HG02885 (cell line): Measurements from ENCODE around the gene CSTPP1.

Experiments used
- ATAC-seq: cut with Tn5 transposase; IDR thresholded peaks from one replicate; pipeline ENCODE4 v1.9.1; 2021; ENCODE audit warnings: mild to moderate bottlenecking; ENCODE audit not compliant: unreplicated experiment, poor library complexity

The CSTPP1 gene

GRCh38 chr11:47152126-47152952 is 215.8 kb downstream of the CSTPP1 start:
- ATAC-seq: no peak

- ATAC-seq: peak; percentile 69
Measured at GRCh38 chr11:47152953-47153950, 216.7 kb downstream of the CSTPP1 start.

- no peak for ATAC-seq
Measured at GRCh38 chr11:47154616-47155570, 218.3 kb downstream of the CSTPP1 start.

- ATAC-seq: no peak
Measured at GRCh38 chr11:47155879-47156278, 219.3 kb downstream of the CSTPP1 start.

- ATAC-seq: no peak
Measured at GRCh38 chr11:47156333-47156732, 219.8 kb downstream of the CSTPP1 start.

GRCh38 chr11:47156951-47157350 is 220.4 kb downstream of the CSTPP1 start:
- no peak for ATAC-seq

- ATAC-seq: no peak
Measured at GRCh38 chr11:47157805-47158204, 221.2 kb downstream of the CSTPP1 start.

GRCh38 chr11:47158242-47158641 is 221.7 kb downstream of the CSTPP1 start:
- no peak for ATAC-seq

- ATAC-seq: no peak
Measured at GRCh38 chr11:47160753-47161133, 224.2 kb downstream of the CSTPP1 start.

GRCh38 chr11:47161134-47161854 is 224.7 kb downstream of the CSTPP1 start:
- peak; percentile 62 for ATAC-seq

- no peak for ATAC-seq
Measured at GRCh38 chr11:47161890-47162289, 225.3 kb downstream of the CSTPP1 start.

- ATAC-seq: no peak
Measured at GRCh38 chr11:47162426-47162825, 225.9 kb downstream of the CSTPP1 start.

GRCh38 chr11:47163193-47163592 is 226.6 kb downstream of the CSTPP1 start:
- ATAC-seq: no peak

- no peak for ATAC-seq
Measured at GRCh38 chr11:47163898-47164297, 227.3 kb downstream of the CSTPP1 start.

GRCh38 chr11:47164321-47164720 is 227.8 kb downstream of the CSTPP1 start:
- no peak for ATAC-seq

GRCh38 chr11:47165253-47165840 is 228.8 kb downstream of the CSTPP1 start:
- no peak for ATAC-seq

- ATAC-seq: no peak
Measured at GRCh38 chr11:47166368-47166767, 229.8 kb downstream of the CSTPP1 start.

- no peak for ATAC-seq
Measured at GRCh38 chr11:47171061-47171838, 234.7 kb downstream of the CSTPP1 start.
